Caki2 (cell line): Measurements from ENCODE around the gene MCM10. TPM values are rescaled to one million over a fixed set of nuclear protein-coding genes. Genes with fewer than 3 reads are reported as not detected.
"Not testable (repeated sequence)": the region's sequence is repeated elsewhere in the genome, so short reads cannot be mapped to it uniquely, and the experiment has no call there.

Experiments used
- DNase-seq: peaks from one replicate; pipeline ENCODE4 v3.0.0-alpha.2; 2015; ENCODE audit warnings: low read depth
- in situ Hi-C: cut with HindIII; loops from 2 replicates; pipeline ENCODE4 v1.10.0; 2016; ENCODE audit warnings: low sequenced_read_pairs, low pct_unique_long_range_greater_than_20kb, mixed read lengths
- total RNA-seq: library from RNA; depleted of rRNA; stranded (reverse); fragments of >200 nt; shearing (Covaris generic); gene quantifications from 2 replicates; pipeline ENCODE4 v1.2.3, GENCODE V29; 2014; ENCODE audit warnings: low replicate concordance; rRNA removed

Gene MCM10
- total RNA-seq, 1 experiment from 2014 or later = 19.9 TPM

DNA sequence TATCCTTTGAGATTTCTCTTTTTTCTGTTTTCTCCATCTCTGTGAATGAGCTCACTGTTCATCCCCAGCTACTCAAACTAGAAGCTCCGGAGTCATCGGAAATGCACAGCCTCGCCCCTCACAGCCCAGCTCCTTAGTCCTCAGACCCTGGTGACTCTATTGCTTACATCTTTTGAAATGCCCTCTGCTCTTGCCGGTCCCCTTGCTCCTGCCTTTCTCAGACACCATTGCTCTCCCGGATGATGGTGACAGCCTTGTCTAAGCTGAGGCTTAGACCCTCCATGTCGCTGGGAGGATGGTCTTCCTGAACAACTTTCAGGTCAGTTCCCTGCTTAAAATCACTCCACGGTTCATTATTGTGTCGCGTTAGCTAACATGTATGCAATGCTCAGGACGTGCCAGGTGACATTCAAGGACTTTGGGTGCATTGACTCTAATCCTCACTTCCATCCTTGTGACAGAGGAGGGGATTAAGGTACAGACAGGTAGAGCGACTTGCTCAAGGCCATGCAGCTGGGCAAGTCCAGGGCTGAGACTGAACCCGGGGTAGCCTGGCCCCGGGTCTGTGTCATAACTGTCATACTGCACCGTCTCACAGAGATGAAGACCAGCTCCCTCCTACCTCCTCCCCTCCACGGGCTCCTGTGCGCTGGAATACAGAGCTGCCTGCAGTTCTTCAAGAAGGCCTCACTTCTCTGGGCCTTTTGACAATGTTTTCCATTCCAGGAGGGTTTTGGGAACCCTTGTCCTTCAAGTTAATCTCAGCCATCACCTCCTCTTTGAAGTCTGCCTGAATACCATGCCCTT, 77.1 kb downstream of the MCM10 start:
- no peak for DNase-seq
- in situ Hi-C loops = no loop called here

DNA sequence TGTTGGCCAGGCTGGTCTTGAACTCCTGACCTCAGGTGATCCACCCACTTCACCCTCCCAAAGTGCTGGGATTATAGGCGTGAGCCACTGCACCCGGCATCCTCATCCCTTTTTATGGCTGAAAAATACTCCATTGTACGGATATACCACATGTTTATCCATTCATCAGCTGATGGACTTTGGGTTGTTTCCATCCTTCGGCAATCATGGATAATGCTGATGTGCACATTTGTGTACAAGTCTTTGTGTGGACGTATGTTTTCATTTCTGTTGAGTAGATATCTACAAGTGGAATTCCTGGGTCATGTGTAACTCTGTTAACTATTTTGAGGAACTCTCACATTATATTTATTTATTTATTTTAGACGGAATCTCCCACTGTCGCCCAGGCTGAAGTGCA, 78.6 kb downstream of the MCM10 start:
- DNase-seq = no peak
- in situ Hi-C loops = no loop called here

DNA sequence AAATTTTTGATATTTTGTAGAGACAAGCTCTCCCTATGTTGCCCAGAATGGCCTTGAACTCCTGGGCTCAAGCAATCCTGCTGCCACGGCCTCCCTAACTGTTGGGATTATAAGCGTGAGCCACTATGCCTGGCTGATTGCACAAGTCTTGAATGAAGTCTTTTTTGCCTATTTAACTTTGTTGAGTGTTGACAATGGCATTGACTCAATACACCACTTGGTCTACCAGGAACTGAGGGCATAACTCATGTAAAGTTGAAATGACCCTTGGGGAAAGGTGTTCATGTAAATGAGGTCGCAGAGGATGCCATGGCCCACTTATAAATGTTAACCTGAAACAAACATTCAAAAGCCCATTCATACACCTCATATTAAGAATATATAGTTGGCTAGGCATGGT, 80.3 kb downstream of the MCM10 start:
- in situ Hi-C loops = no loop called here
- DNase-seq = no peak

DNA sequence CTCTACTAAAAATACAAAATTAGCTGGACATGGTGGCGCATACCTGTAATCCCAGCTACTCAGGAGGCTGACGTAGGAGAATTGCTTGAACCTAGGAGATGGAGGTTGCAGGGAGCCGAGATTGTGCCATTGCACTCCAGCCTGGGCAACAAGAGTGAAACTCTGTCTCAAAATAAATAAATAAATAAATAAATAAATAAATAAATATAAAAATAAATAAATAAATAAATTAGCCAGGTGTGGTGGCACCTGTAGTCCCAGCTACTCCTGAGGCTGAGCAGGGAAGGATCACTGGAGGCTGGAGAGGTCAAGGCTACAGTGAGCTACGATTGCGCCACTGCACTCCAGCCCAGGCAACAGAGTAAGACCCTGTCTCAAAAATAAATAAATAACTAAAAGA, 80.9 kb downstream of the MCM10 start:
- in situ Hi-C loops, DNase-seq: not testable (repeated sequence)

DNA sequence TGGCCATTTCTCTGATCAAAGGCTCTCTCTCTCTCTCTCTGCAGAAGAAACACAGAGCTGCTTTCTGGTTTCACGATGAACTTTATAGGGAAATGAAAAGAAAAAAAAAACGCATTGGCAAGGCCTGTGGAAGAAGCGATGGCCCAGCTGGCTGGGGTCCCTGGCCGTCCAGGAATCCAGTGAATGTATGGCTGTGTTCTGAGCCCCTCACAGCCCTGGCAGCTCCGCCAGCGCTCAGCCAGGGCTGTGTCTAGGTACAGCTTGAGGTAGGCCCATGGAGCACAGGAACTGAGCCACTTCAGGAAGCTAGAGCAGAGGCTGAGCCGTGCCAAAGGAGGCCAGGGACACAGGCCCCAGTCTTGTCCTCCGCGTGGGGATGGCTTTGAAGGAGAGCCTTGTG, 85.9 kb downstream of the MCM10 start:
- no peak for DNase-seq
- in situ Hi-C loops = no loop called here

DNA sequence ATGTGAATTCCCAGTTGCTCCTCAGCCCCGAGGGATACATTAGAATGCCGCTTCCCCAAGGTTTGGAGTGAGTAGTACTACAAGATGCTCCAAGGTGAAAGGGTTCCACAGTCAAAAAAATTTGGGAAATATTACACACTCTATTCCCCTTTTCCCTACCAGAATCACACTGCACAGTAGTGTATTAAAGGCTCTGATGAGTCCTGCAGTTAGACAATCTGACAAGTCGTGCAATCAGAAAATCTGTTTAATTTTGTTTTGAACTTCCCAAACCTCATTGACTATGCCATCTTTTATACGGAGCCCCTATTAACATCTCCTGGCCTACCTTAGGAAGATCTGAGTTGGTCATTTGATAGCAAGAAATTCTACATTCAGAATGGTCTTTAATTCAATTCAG, 86.4 kb downstream of the MCM10 start:
- in situ Hi-C loops = no loop called here

DNA sequence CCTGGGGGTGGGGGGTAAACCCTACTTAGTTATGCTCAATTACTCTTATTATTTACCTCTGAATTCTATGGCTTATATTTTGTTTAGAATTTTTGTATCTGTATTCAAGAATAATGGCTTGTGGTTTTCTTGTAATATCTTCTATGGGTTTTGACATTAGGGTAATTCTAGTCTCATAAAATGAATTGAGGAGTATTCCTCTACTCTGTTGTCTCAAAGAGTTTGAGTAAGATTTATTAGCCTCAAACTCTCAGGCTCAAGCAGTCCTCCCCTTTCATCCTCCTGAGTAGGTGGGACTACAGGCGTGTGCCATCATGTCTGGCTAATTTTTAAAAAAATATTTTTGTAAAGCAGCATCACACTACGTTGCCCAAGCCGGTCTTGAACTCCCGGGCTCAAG, 92.4 kb downstream of the MCM10 start:
- in situ Hi-C loops = no loop called here
- DNase-seq = no peak

More for the DNA sequence above, 86.4 kb downstream of the MCM10 start:
- DNase-seq = no peak

DNA sequence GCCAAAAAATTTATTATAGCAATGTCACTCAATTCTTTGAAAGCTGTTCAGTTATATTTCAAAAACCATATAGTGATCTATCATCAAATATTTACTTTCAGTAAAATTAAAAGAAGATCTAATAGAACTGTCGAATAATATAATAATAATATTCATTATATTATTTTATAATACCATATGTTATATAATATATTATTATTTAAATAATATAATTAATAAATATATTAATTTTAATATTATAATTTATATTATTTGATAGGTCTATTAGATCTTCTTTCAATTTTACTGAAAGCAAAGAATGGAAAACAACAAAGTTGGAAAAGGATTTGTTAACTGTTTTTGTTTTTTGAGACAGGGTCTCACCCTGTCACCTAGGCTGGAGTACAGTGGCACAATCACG, 95.3 kb downstream of the MCM10 start:
- in situ Hi-C loops = no loop called here

DNA sequence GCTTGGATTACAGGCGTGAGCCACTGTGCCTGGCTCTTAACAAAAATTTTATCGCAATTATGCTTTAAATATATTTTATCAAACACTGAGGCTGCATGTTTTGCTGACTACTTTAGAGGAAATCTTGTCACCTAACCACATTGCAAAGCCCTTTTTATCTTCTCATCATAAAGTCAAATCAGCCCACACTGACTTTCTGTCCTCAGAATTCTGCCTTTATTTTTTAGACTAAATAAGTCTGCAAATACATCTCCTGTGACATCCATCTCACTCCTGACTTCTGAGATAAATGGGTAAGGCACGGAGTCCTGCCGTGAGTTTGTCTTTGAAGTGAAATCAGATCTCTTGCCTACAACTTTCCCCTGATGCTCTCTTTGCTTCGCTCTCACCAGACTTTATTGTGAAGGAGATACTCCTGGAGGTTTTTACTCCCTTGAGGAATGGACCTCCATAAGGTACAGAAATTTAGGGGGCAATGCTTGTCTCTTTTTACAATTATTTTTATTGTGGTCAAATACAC, 96.3 kb downstream of the MCM10 start:
- DNase-seq = no peak
- in situ Hi-C loops = no loop called here

More for the DNA sequence above, 95.3 kb downstream of the MCM10 start:
- no peak for DNase-seq

Other genes starting within 250 kb of the MCM10 start
- not detected in 2 replicates for gene CCDC3, start 159.8 kb upstream of the MCM10 start, total RNA-seq
- 22.0 and 33.1 TPM in 2 replicates for gene OPTN, start 61.4 kb upstream of the MCM10 start, total RNA-seq
- gene UCMA, start 72.8 kb downstream of the MCM10 start, total RNA-seq = not detected in 2 replicates
- gene PHYH, start 138.5 kb downstream of the MCM10 start, total RNA-seq = 49.0 and 82.1 TPM in 2 replicates
- 88.9 and 121 TPM in 2 replicates for gene SEPHS1, start 186.7 kb downstream of the MCM10 start, total RNA-seq